ENCODE results near the gene MPI.

DNA sequence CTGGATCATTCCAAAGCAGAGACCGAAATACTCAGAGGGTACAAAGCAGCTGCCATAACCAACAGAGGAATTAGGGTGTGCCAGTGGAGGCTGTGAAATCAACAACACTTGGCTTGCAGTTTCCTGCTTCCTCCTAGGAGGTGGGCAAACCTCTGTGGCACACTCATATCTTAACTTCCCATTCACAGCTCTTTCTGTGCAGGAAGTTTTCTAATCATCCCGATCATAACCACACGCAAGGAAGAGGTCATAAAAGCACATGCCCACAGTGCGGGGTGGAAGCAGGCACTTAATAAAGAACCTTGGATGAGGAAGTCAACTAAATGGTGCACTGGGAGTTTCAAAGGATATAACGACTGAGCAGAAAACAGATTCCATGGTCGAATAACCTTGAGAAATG lies 21.8 kb upstream of the MPI start:
- TF ChIP-seq, protein P1, sequence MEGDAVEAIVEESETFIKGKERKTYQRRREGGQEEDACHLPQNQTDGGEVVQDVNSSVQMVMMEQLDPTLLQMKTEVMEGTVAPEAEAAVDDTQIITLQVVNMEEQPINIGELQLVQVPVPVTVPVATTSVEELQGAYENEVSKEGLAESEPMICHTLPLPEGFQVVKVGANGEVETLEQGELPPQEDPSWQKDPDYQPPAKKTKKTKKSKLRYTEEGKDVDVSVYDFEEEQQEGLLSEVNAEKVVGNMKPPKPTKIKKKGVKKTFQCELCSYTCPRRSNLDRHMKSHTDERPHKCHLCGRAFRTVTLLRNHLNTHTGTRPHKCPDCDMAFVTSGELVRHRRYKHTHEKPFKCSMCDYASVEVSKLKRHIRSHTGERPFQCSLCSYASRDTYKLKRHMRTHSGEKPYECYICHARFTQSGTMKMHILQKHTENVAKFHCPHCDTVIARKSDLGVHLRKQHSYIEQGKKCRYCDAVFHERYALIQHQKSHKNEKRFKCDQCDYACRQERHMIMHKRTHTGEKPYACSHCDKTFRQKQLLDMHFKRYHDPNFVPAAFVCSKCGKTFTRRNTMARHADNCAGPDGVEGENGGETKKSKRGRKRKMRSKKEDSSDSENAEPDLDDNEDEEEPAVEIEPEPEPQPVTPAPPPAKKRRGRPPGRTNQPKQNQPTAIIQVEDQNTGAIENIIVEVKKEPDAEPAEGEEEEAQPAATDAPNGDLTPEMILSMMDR (IDR thresholded peaks at IDR 0.05 in 4 of 5, conservative IDR thresholded peaks at IDR 0.05 in 1 of 5): no peak
- TF ChIP-seq POLR2A (IDR thresholded peaks at IDR 0.05): peak in 1 of 2 donors; percentile 17

Data from gastrocnemius medialis (tissue), 4 donors.